Right atrium auricular region (tissue), 2 donors: Measurements from ENCODE around the gene CCL3. TPM values are rescaled to one million over a fixed set of nuclear protein-coding genes. Genes with fewer than 3 reads are reported as not detected.

Experiments
- DNase-seq: peaks from one replicate; pipeline ENCODE4 v3.0.0-alpha.2; 2019; ENCODE audit warnings: low spot score
- H3K27ac ChIP-seq, 2 donors: fragments of 200-600 bp; sonication (generic); 1 replicate in 1 of 2; 2 replicates in 1 of 2; pipeline ENCODE4 v1.5.1; 2016 to 2019
- H3K27me3 ChIP-seq, 2 donors: fragments of 200-600 bp; sonication (generic); one replicate each; pipeline versions ENCODE4 v1.5.1 to v1.6.0; 2017 to 2019
- H3K36me3 ChIP-seq: fragments of 200-600 bp; sonication (generic); one replicate; pipeline ENCODE4 v1.5.1; 2016
- H3K4me1 ChIP-seq, 2 donors: fragments of 200-600 bp; sonication (generic); one replicate each; pipeline versions ENCODE4 v1.5.1 to v1.6.0; 2017 to 2019
- H3K4me3 ChIP-seq, 2 donors: fragments of 200-600 bp; sonication (generic); 1 replicate in 1 of 2; 2 replicates in 1 of 2; pipeline ENCODE4 v1.5.1; 2017 to 2019; ENCODE audit warnings: mild to moderate bottlenecking in 1 of 2, moderate library complexity in 1 of 2
- H3K9me3 ChIP-seq, 2 donors: fragments of 200-600 bp; sonication (generic); one replicate each; pipeline ENCODE4 v1.5.1; 2019
- CTCF ChIP-seq, 2 donors: fragments of 200-600 bp; sonication (generic); IDR thresholded peaks; one replicate each; pipeline ENCODE4 v1.5.1; 2019; ENCODE audit warnings: antibody characterized with exemption in 2 of 2
- total RNA-seq, 2 donors: library from RNA; depleted of rRNA; stranded (reverse); fragments of >200 nt; gene quantifications; one replicate each; pipeline ENCODE4 v1.1.0, GENCODE V29; 2016

CCL3 gene
- total RNA-seq, 2 donors from 2014 or later, result 1.0 to 2.0 TPM

- H3K36me3 ChIP-seq, result no peaks in the 10 kb centered on the region
- no peak for TF ChIP-seq CTCF (IDR thresholded peaks at IDR 0.05)
- no peaks in the 10 kb centered on the region for H3K27me3 ChIP-seq
- peaks cover 0 to 11% of the 10 kb centered on the region in 2 donors for H3K9me3 ChIP-seq
- DNase-seq, result no peak
- no peak overlapping the region for H3K27ac ChIP-seq
- no peaks in the 10 kb centered on the region for H3K4me1 ChIP-seq
- H3K4me3 ChIP-seq, result no peak overlapping the region
These were observed 15.6 kb downstream of the CCL3 start for GRCh38 chr17:36074365-36074764.

GRCh38 chr17:36072431-36073121 lies 17.4 kb downstream of the CCL3 start:
- TF ChIP-seq CTCF (IDR thresholded peaks at IDR 0.05), result peak in 1 of 2 donors; percentile 74
- no peak overlapping the region for H3K27ac ChIP-seq

DNA sequence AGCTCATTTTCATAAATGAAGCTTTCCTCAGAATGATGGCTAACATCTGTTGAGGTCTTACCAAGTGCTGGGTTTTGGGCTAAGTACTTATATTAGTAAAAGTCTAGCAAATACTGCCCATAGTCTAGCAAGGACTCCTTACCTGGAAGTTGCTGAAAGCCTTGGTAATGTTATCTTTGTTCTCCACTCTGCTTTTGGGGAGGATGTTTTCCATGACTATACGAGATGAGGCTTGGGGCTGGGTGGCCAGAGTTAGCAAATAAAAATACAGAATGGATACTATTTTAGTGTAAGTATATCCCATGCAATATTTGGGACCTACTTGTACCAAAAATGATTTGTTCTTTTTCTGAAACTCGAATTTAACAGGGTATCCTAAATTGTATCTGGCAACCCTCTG lies 18.2 kb downstream of the CCL3 start:
- no peak for TF ChIP-seq CTCF (IDR thresholded peaks at IDR 0.05)
- no peak overlapping the region for H3K27ac ChIP-seq
- H3K9me3 ChIP-seq, result no peaks in the 10 kb centered on the region
- no peaks in the 10 kb centered on the region for H3K36me3 ChIP-seq
- H3K4me1 ChIP-seq, result no peaks in the 10 kb centered on the region
- no peak for DNase-seq
- no peak overlapping the region for H3K4me3 ChIP-seq
- no peaks in the 10 kb centered on the region for H3K27me3 ChIP-seq

More at GRCh38 chr17:36072431-36073121, 17.4 kb downstream of the CCL3 start:
- Histone ChIP-seq H3K36me3 (no peaks in the 10 kb centered on the region), H3K27me3 (no peaks in the 10 kb centered on the region), H3K4me1 (no peaks in the 10 kb centered on the region), H3K9me3 (peaks cover 0 to 8% of the 10 kb centered on the region in 2 donors), H3K4me3 (no peak overlapping the region)
- DNase-seq, result no peak

- Histone ChIP-seq H3K9me3 (no peaks in the 10 kb centered on the region), H3K27ac (no peak overlapping the region), H3K4me1 (no peaks in the 10 kb centered on the region), H3K4me3 (no peak overlapping the region), H3K36me3 (no peaks in the 10 kb centered on the region), H3K27me3 (no peaks in the 10 kb centered on the region)
- TF ChIP-seq CTCF (IDR thresholded peaks at IDR 0.05), result no peak
- no peak for DNase-seq
These were observed 19.5 kb downstream of the CCL3 start for GRCh38 chr17:36070427-36070826.

DNA sequence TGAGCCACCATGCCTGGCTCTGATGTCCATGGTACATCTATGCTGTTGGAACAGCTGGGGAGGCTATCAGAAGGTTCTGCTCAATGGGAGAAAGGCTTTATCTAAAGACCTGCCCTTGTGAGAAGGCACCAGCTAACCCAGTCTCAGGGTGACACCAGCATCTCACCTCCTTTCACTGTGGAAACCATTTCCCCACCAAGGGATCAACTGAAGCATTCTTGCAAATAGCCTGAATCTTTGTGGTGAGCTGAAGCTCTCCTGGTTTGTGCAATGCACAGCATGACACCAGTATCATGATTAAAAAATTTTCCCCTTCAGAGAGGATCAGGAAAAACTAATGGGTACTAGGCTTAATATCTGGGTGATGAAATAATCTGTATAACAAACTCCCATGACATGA lies 20.8 kb downstream of the CCL3 start:
- Histone ChIP-seq H3K36me3 (no peaks in the 10 kb centered on the region), H3K9me3 (no peaks in the 10 kb centered on the region), H3K27me3 (no peaks in the 10 kb centered on the region), H3K27ac (no peak overlapping the region), H3K4me3 (no peak overlapping the region), H3K4me1 (no peaks in the 10 kb centered on the region)
- TF ChIP-seq CTCF (IDR thresholded peaks at IDR 0.05), result no peak
- DNase-seq, result no peak

DNA sequence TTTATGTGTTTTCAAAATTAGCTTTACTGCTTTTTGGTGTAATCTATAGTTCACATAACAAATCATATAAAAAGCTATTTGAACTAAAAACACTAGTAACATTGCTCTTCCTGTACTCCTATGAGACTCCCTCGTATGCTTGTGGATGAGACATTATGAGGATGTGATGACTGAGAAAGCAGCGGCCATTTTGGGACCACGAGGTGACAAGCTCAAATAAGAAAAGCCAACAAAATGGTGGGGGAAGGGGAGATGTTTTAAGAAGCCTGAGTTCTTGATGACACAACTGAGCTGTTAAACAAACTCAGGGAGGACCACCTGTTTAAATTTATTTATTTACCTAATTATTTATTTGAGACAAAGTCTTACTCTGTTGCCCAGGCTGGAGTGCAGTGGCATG lies 21.4 kb downstream of the CCL3 start:
- H3K36me3 ChIP-seq, result no peaks in the 10 kb centered on the region
- H3K4me3 ChIP-seq, result no peak overlapping the region
- no peak for TF ChIP-seq CTCF (IDR thresholded peaks at IDR 0.05)
- no peaks in the 10 kb centered on the region for H3K4me1 ChIP-seq
- no peaks in the 10 kb centered on the region for H3K9me3 ChIP-seq
- DNase-seq, result no peak
- no peak overlapping the region for H3K27ac ChIP-seq
- no peaks in the 10 kb centered on the region for H3K27me3 ChIP-seq
